ENCODE data around the gene GID8. TPM values are rescaled to one million over a fixed set of nuclear protein-coding genes. Genes with fewer than 3 reads are reported as not detected.

Gene GID8
- total and polyA plus RNA-seq, 2 experiments from 2014 or later, result 41.8 to 106 TPM

- TF ChIP-seq ETS1 (IDR thresholded peaks at IDR 0.05), result no peak
- TF ChIP-seq EZH2 (IDR thresholded peaks at IDR 0.05; ENCODE audit: low read depth, unreplicated experiment), result no peak
- no peak for TF ChIP-seq ZNF331 (CRISPR knock-in tag; IDR thresholded peaks at IDR 0.05; ENCODE audit: low read depth)
- no peak for TF ChIP-seq CREB1 (CRISPR knock-in tag; IDR thresholded peaks at IDR 0.05; ENCODE audit: low read depth)
- no peak for TF ChIP-seq STAT1 (IDR thresholded peaks at IDR 0.05; ENCODE audit: unreplicated experiment)
- no peak for TF ChIP-seq NANOG (IDR thresholded peaks at IDR 0.05; ENCODE audit: borderline replicate concordance)
- TF ChIP-seq JUNB (IDR thresholded peaks at IDR 0.05; ENCODE audit: unreplicated experiment), result no peak
- no peak for TF ChIP-seq POLR2AphosphoS5 (IDR thresholded peaks at IDR 0.05; ENCODE audit: low read depth)
- TF ChIP-seq ZNF462 (CRISPR knock-in tag; IDR thresholded peaks at IDR 0.05), result no peak
- no peak for TF ChIP-seq REST (IDR thresholded peaks at IDR 0.05; ENCODE audit: unreplicated experiment)
- TF ChIP-seq CTCF (conservative IDR thresholded peaks at IDR 0.05; ENCODE audit: low read depth in 2 of 2), result no peak
- no peak for TF ChIP-seq EZH2phosphoT487 (IDR thresholded peaks at IDR 0.05; ENCODE audit: unreplicated experiment)
- TF ChIP-seq ZNF114 (CRISPR knock-in tag; IDR thresholded peaks at IDR 0.05), result no peak
- Histone ChIP-seq H3F3A (replicated peaks; ENCODE audit: low read depth) (no peaks in the 10 kb centered on the region; the same call in 1 of the 2 replicates), H3K27me3 (ENCODE audit: insufficient read depth) (no peaks in the 10 kb centered on the region), H3K9me2 (ENCODE audit: insufficient read depth) (no peaks in the 10 kb centered on the region), H2AFZ (no peak overlapping the region), H3K4me2 (no peak overlapping the region), H3K4me3 (no peak overlapping the region), H4K20me1 (replicated peaks; ENCODE audit: insufficient read depth) (no peaks in the 10 kb centered on the region), H3K4me1 (ENCODE audit: insufficient read depth) (no peaks in the 10 kb centered on the region), H3K79me2 (replicated peaks; ENCODE audit: insufficient read depth) (no peaks in the 10 kb centered on the region), H3K27ac (ENCODE audit: low read depth) (no peak overlapping the region), H3K36me3 (ENCODE audit: insufficient read depth) (no peaks in the 10 kb centered on the region)
- no peak for DNase-seq (ENCODE audit: low spot score)
- Mint-ChIP-seq H3K4me3 (no peak overlapping the region), H3K27ac (no peak overlapping the region), H3K9me3 (no peaks in the 10 kb centered on the region), H3K27me3 (ENCODE audit: insufficient read depth, low read depth, poor library complexity) (peaks cover 4% of the 10 kb centered on the region), H3K4me1 (peaks cover 4% of the 10 kb centered on the region; the same call in 2 of the 3 replicates), H3K36me3 (ENCODE audit: low read depth) (peaks cover 2% of the 10 kb centered on the region; the same call in 2 of the 3 replicates)
- ATAC-seq, result no peak
Measured at GRCh38 chr20:62962891-62963613, 25.1 kb downstream of the GID8 start.

Data from GM23338 (cell line).